GM18870 (cell line): Measurements from ENCODE around the gene MEF2A.
"Not testable (repeated sequence)": the region's sequence is repeated elsewhere in the genome, so short reads cannot be mapped to it uniquely, and the experiment has no call there.

Experiments
- ATAC-seq: cut with Tn5 transposase; IDR thresholded peaks from one replicate; pipeline ENCODE4 v1.9.1; 2021; ENCODE audit warnings: moderate library complexity; ENCODE audit not compliant: unreplicated experiment

The MEF2A gene

GRCh38 chr15:99727330-99727729 is 161.5 kb downstream of the MEF2A start:
- ATAC-seq, result no peak

- ATAC-seq, result no peak
These were observed 161.9 kb downstream of the MEF2A start for GRCh38 chr15:99727733-99728132.

- no peak for ATAC-seq
These were observed 163.1 kb downstream of the MEF2A start for GRCh38 chr15:99728916-99729315.

GRCh38 chr15:99729327-99729726 is 163.5 kb downstream of the MEF2A start:
- ATAC-seq, result no peak

GRCh38 chr15:99729920-99730319 is 164.1 kb downstream of the MEF2A start:
- ATAC-seq, result no peak

DNA sequence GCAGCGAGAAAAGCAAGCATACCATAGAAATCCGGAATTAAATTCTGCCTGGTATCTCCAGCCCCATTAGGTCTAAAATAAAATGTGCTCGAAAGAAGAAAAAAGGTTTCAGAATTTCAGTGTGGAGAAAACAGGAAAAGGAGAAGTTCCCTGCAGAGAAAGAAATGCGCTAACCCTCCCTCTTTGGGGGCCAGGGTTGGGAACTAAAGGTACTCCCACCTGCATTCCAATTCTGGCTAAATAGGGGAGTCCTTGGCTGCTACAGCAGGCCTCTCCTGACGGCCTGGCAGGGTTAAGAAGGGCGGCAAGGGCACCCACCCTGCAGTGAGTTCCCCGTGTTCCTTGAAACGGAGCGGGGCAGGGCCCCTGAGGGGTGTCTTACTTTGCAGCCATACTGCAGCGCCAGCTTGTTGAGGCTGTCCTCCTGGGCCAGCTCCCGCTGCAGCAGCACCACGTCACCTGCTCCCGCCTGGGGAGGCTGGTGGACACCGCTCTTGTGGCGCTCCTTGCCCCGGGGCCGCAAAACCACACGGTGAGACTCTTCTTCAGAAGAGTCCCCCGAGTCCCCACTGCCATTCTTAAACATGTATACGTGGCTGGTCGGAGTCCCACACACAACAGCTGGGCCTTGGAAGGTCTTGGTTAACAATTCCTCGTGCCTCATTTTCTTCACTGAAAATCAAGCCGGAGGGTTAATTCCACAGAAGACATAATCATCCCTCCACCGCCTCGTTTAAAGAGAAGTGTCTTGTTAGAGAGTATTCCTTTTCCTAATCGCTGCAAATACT is 165.7 kb downstream of the MEF2A start:
- ATAC-seq, result no peak

GRCh38 chr15:99732124-99732750 is 166.5 kb downstream of the MEF2A start:
- ATAC-seq, result no peak

GRCh38 chr15:99732751-99733267 is 167.0 kb downstream of the MEF2A start:
- ATAC-seq, result peak; percentile 17

DNA sequence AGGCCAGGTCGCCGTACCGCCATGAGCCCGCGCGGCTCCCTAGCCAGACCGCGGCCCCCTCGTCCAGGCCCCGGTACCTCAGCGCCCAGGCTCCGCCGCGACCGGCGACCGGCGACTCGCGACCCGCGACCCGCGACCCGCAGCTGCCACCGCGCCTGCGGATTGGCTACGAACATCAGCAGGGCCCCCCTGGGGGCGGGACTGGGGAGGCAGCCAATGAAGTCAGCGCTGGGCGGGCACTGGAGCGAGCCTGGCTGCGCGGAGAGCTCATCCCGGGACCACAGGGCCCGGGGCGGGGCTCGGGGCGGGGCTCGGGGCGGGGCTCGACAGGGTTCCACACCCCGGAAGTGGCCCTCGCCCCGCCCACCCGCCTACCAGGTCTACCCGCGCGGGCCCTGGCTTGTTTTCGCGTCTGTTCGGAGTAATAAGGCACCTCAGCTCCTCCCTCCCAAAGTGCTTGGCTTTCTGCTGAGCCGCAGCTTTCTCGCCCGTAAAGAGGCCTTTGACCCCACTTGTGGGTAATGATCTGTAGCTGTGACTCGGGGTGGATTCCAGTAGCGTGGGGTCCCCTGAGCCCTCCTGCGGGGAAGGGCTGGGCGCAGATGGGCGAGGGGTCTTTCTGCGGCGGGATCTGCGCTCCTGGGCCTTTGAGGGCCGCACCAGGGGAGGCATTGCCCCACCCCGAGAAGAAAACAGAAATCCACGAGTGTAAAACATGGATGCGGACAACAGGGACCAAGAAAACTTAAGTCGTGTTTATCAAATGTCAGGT is 167.7 kb downstream of the MEF2A start, which contains the start of gene LYSMD4:
TSS of gene LYSMD4 (minus strand) at position 170 of the 772 bp plus-strand sequence. CDS start 1,438 bp downstream, outside the sequence.
- ATAC-seq, result peak; percentile 87

GRCh38 chr15:99734040-99734291 is 168.2 kb downstream of the MEF2A start:
- ATAC-seq, result not testable (repeated sequence)

GRCh38 chr15:99734575-99734974 is 168.8 kb downstream of the MEF2A start:
- ATAC-seq, result no peak

- ATAC-seq, result no peak
These were observed 170.1 kb downstream of the MEF2A start for GRCh38 chr15:99735868-99736267.

- no peak for ATAC-seq
These were observed 170.9 kb downstream of the MEF2A start for GRCh38 chr15:99736702-99737101.

GRCh38 chr15:99738021-99738847 is 172.4 kb downstream of the MEF2A start:
- no peak for ATAC-seq

- ATAC-seq, result no peak
These were observed 176.1 kb downstream of the MEF2A start for GRCh38 chr15:99741835-99742234.

DNA sequence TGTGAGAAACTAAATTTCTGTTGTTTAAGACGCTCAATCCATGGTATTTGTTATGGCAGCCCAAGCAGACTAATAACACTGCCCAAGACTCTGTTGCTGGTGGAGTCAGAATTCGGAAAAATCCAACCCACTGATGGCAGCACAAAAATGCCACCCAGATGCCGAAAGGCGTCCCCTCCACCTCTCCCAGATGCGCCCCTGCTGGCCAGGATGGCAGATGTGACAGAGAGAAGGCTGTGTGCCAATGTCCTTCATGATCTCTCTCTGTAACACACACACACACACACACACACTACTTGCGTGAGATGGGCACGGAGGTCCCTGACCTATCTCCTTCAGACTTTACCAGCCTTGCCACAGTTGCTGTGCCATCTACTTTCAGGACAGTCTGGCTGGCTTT is 178.4 kb downstream of the MEF2A start:
- ATAC-seq, result no peak

- ATAC-seq, result no peak
These were observed 179.7 kb downstream of the MEF2A start for GRCh38 chr15:99745370-99746086.

GRCh38 chr15:99749386-99749785 is 183.6 kb downstream of the MEF2A start:
- ATAC-seq, result no peak

GRCh38 chr15:99750326-99750725 is 184.5 kb downstream of the MEF2A start:
- ATAC-seq, result not testable (repeated sequence)

DNA sequence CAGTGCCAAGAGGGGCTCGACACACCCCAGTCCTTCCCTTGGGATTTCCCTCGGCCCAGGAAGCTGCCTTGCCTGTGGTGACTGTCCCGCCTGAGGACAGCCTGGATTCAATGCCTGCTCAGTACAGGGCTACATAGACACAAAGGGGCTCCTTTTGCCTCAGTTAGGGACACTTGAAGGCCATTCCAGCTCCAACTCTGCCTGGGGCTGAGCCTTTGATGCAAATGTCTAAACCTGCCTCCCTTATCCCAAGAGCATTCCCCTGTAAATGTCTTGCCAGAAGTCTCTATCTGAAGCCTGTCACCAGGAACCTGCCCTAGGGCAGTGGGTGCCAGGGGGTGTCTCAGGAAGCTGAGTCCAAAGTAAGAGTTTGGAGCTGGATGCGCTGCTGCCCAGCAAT is 186.8 kb downstream of the MEF2A start:
- ATAC-seq, result no peak
